ENCODE results near the gene EVC.

- TF ChIP-seq GATA3 (IDR thresholded peaks at IDR 0.05; ENCODE audit: low read depth, low read length) (no peak), GATA2 (IDR thresholded peaks at IDR 0.05; ENCODE audit: low read depth, low read length) (no peak)
Observed at GRCh38 chr4:5712931-5713330, 1.9 kb downstream of the EVC start.

Measured in SH-SY5Y (cell line).